B cell (primary cell): ENCODE measurements around the gene RPL14. TPM values are rescaled to one million over a fixed set of nuclear protein-coding genes. Genes with fewer than 3 reads are reported as not detected.

Experiments used
- ATAC-seq: fragments of 200-7000 bp; cut with Tn5 transposase; one replicate; pipeline ENCODE4 v1.10.0; 2021; ENCODE audit warnings: low read depth, mild to moderate bottlenecking, moderate number of reproducible peaks, moderate library complexity
- CTCF ChIA-PET: fragments of 350-600 bp; sonication (Branson Sonifier 250); formaldehyde crosslinking; loops from one replicate; lab custom pipeline; 2021; ENCODE audit warnings: antibody characterized with exemption, inconsistent platforms; lab: Charles Lee
- POLR2A ChIA-PET: fragments of 350-600 bp; sonication (Branson Sonifier 250); formaldehyde crosslinking; loops from one replicate; lab custom pipeline; 2021; ENCODE audit warnings: antibody characterized with exemption; lab: Charles Lee
- DNase-seq: peaks from one replicate; pipeline ENCODE4 v3.0.0; 2013
- H2AFZ ChIP-seq: 2 replicates; pipeline ENCODE4 v1.6.1; 2012; ENCODE audit warnings: mild to moderate bottlenecking, low read depth, low read length; ENCODE audit not compliant: insufficient read depth, poor library complexity, severe bottlenecking
- H3K27ac ChIP-seq, 2 donors: 1 replicate in 1 of 2; 2 replicates in 1 of 2; pipeline ENCODE4 v1.5.1; 2012 to 2013; ENCODE audit warnings: low read length in 2 of 2, mild to moderate bottlenecking in 2 of 2, moderate library complexity in 1 of 2
- H3K27me3 ChIP-seq, 4 experiments: fragments of 200-600 bp in 1 of 4; sonication (generic) in 1 of 4; replicated peaks in 1 of 4; 1 replicate in 2 of 4; 2 replicates in 2 of 4; pipeline versions ENCODE4 v1.6.1 to v1.7.0; 2013 to 2016; ENCODE audit warnings: low read length in 3 of 4, mild to moderate bottlenecking in 2 of 4, mixed read lengths in 1 of 4, moderate library complexity in 1 of 4; ENCODE audit not compliant: insufficient read depth in 4 of 4, control insufficient read depth in 3 of 4; ENCODE audit errors: control extremely low read depth in 1 of 4
- H3K36me3 ChIP-seq, 2 experiments: replicated peaks in 1 of 2; 1 replicate in 1 of 2; 2 replicates in 1 of 2; pipeline versions ENCODE4 v1.6.1 to v1.7.1; 2013; ENCODE audit warnings: low read length in 1 of 2; ENCODE audit not compliant: insufficient read depth in 2 of 2, control insufficient read depth in 1 of 2; ENCODE audit errors: control extremely low read depth in 1 of 2, extremely low read depth in 1 of 2
- H3K4me1 ChIP-seq, 2 donors: fragments of 200-600 bp in 1 of 2; sonication (generic) in 1 of 2; 1 replicate in 1 of 2; 2 replicates in 1 of 2; pipeline versions ENCODE4 v1.5.1 to v1.6.1; 2013 to 2017; ENCODE audit warnings: low read length in 2 of 2; ENCODE audit not compliant: control insufficient read depth in 2 of 2, insufficient read depth in 2 of 2
- H3K4me2 ChIP-seq: replicated peaks from 2 replicates; pipeline ENCODE3; 2012; ENCODE audit warnings: mild to moderate bottlenecking, low read depth, low read length; ENCODE audit not compliant: poor library complexity, severe bottlenecking
- H3K4me3 ChIP-seq, 5 experiments: fragments of 200-600 bp in 1 of 5; sonication (generic) in 1 of 5; 1 replicate in 3 of 5; 2 replicates in 2 of 5; pipeline versions ENCODE4 v1.5.1 to v1.7.0; 2011 to 2016; ENCODE audit warnings: low read length in 4 of 5, mild to moderate bottlenecking in 4 of 5, low read depth in 2 of 5, control low read depth in 1 of 5, moderate library complexity in 1 of 5; ENCODE audit not compliant: insufficient read depth in 1 of 5; ENCODE audit errors: control extremely low read depth in 1 of 5, extremely low read depth in 1 of 5
- H3K79me2 ChIP-seq: fragments of 200-600 bp; sonication (generic); one replicate; pipeline ENCODE4 v1.6.0; 2016; ENCODE audit warnings: low read length; ENCODE audit not compliant: control insufficient read depth, insufficient read depth
- H3K9ac ChIP-seq: fragments of 200-600 bp; sonication (generic); 2 replicates; pipeline ENCODE4 v1.6.1; 2017; ENCODE audit warnings: mild to moderate bottlenecking, low read length, moderate library complexity
- H3K9me3 ChIP-seq, 3 donors: one replicate each; pipeline versions ENCODE4 v1.6.1 to v1.7.1; 2013; ENCODE audit warnings: low read length in 2 of 3; ENCODE audit not compliant: control insufficient read depth in 2 of 3, insufficient read depth in 1 of 3; ENCODE audit errors: control extremely low read depth in 1 of 3
- H4K20me1 ChIP-seq: 2 replicates; pipeline ENCODE4 v1.6.0; 2012; ENCODE audit warnings: mild to moderate bottlenecking, low read length; ENCODE audit not compliant: insufficient read depth, control insufficient read depth, poor library complexity, severe bottlenecking
- H3K27ac Mint-ChIP-seq: one replicate; pipeline ENCODE4 v1.8.0; 2021; ENCODE audit warnings: mixed read lengths
- H3K27me3 Mint-ChIP-seq: one replicate; pipeline ENCODE4 v1.8.0; 2021; ENCODE audit warnings: mixed read lengths
- H3K4me1 Mint-ChIP-seq: one replicate; pipeline ENCODE4 v1.8.0; 2021; ENCODE audit warnings: mixed read lengths
- H3K4me3 Mint-ChIP-seq: one replicate; pipeline ENCODE4 v1.8.0; 2021; ENCODE audit warnings: mixed read lengths
- H3K9me3 Mint-ChIP-seq: one replicate; pipeline ENCODE4 v1.8.0; 2022; ENCODE audit warnings: mixed read lengths; ENCODE audit not compliant: insufficient read depth
- EZH2 ChIP-seq: IDR thresholded peaks from 2 replicates; pipeline ENCODE4 v1.6.1; 2012; ENCODE audit warnings: borderline replicate concordance, low read depth, mild to moderate bottlenecking, moderate library complexity, low read length; ENCODE audit not compliant: insufficient read depth, poor library complexity, severe bottlenecking
- WGBS: methylation state at CpG from one replicate; pipeline ENCODE4 v1.1.5; 2013; ENCODE audit warnings: missing lambda C conversion rate; ENCODE audit not compliant: insufficient coverage; 5-methylcytosine and 5-hydroxymethylcytosine counted together
- intact Hi-C: fragments of 100-400 bp; cut with micrococcal nuclease; formaldehyde crosslinking; loops from one replicate; pipeline ENCODE4 v1.10.0; 2022
- polyA plus RNA-seq: library from polyadenylated mRNA; depleted of rRNA; stranded (reverse); fragments of >200 nt; gene quantifications from 2 replicates; pipeline ENCODE4 v1.2.3, GENCODE V29; 2012
- total RNA-seq, 2 donors: library from RNA; stranded (reverse); fragments of 120-200 nt in 1 of 2; gene quantifications; 1 replicate in 1 of 2; 2 replicates in 1 of 2; pipeline versions ENCODE4 v1.2.3 to v1.2.4, GENCODE V29; 2013 to 2022
- TF ChIP-seq, protein P1 (sequence below): fragments of 200-600 bp; IDR thresholded peaks from one replicate; pipeline ENCODE4 v1.8.0; 2022; ENCODE audit warnings: antibody characterized with exemption, mild to moderate bottlenecking

Gene RPL14
- total and polyA plus RNA-seq, 2 donors (not counting 1 experiment from before 2014, with no cell fraction given): 413 to 2,452 TPM

DNA sequence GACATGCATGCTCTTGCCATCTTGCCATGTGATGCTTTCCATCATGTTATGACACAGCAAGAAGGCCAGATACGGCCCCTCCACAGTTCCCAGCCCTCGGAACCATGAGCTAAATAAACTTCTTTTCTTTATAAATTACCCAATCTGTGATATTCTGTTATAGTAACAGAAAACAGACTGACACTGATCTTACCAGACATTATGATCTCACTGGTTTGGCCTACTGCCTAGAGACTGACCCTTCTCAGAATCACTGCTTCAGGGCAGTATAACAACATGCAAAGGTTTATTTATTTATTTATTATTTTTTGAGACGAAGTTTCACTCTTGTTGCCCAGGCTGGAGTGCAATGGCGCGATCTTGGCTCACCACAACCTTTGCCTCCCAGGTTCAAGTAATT lies 33.8 kb downstream of the RPL14 start:
- Histone ChIP-seq H3K79me2 (no peaks in the 10 kb centered on the region), H2AFZ (no peak overlapping the region), H3K4me2 (no peak overlapping the region), H3K4me1 (no peaks in the 10 kb centered on the region), H3K9ac (no peak overlapping the region), H3K4me3 (no peak overlapping the region), H3K27ac (no peak overlapping the region), H3K36me3 (peaks cover 10 to 22% of the 10 kb centered on the region in 2 experiments), H3K27me3 (no peaks in the 10 kb centered on the region), H3K9me3 (peaks cover 6 to 18% (median 11%) of the 10 kb centered on the region in 3 donors), H4K20me1 (no peaks in the 10 kb centered on the region)
- intact Hi-C loops: no loop called here
- Mint-ChIP-seq H3K4me3 (no peak overlapping the region), H3K4me1 (no peaks in the 10 kb centered on the region), H3K9me3 (peaks cover 11% of the 10 kb centered on the region), H3K27ac (no peak overlapping the region), H3K27me3 (no peaks in the 10 kb centered on the region)
- WGBS: no CpG with 5 or more reads among the region's 5 CpGs
- no peak for ATAC-seq
- CTCF ChIA-PET: no interaction called here
- POLR2A ChIA-PET: no interaction called here
- DNase-seq: no peak
- no peak for TF ChIP-seq EZH2
- TF ChIP-seq, protein P1, sequence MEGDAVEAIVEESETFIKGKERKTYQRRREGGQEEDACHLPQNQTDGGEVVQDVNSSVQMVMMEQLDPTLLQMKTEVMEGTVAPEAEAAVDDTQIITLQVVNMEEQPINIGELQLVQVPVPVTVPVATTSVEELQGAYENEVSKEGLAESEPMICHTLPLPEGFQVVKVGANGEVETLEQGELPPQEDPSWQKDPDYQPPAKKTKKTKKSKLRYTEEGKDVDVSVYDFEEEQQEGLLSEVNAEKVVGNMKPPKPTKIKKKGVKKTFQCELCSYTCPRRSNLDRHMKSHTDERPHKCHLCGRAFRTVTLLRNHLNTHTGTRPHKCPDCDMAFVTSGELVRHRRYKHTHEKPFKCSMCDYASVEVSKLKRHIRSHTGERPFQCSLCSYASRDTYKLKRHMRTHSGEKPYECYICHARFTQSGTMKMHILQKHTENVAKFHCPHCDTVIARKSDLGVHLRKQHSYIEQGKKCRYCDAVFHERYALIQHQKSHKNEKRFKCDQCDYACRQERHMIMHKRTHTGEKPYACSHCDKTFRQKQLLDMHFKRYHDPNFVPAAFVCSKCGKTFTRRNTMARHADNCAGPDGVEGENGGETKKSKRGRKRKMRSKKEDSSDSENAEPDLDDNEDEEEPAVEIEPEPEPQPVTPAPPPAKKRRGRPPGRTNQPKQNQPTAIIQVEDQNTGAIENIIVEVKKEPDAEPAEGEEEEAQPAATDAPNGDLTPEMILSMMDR: no peak

GRCh38 chr3:40494698-40495097 lies 37.6 kb downstream of the RPL14 start:
- H4K20me1 ChIP-seq: no peaks in the 10 kb centered on the region
- intact Hi-C loops: no loop called here
- no peak overlapping the region for H3K9ac ChIP-seq
- POLR2A ChIA-PET: no interaction called here
- H3K4me1 Mint-ChIP-seq: no peaks in the 10 kb centered on the region
- H3K36me3 ChIP-seq: no peaks in the 10 kb centered on the region
- H3K4me3 Mint-ChIP-seq: no peak overlapping the region
- H3K4me2 ChIP-seq: no peak overlapping the region
- DNase-seq (no peak), ATAC-seq (no peak)
- no peak overlapping the region for H2AFZ ChIP-seq
- H3K27ac ChIP-seq: no peak overlapping the region
- H3K4me3 ChIP-seq: no peak overlapping the region
- TF ChIP-seq, protein P1: no peak
- TF ChIP-seq EZH2: no peak
- no peaks in the 10 kb centered on the region for H3K79me2 ChIP-seq
- WGBS: no CpG with 5 or more reads among the region's 2 CpGs
- H3K27me3 Mint-ChIP-seq: no peaks in the 10 kb centered on the region
- no peaks in the 10 kb centered on the region for H3K9me3 Mint-ChIP-seq
- H3K9me3 ChIP-seq: no peaks in the 10 kb centered on the region
- no peaks in the 10 kb centered on the region for H3K27me3 ChIP-seq
- CTCF ChIA-PET: no interaction called here
- H3K27ac Mint-ChIP-seq: no peak overlapping the region
- H3K4me1 ChIP-seq: no peaks in the 10 kb centered on the region
